ELF-1 (cell line): ENCODE data around the gene SERPINB10.

Experiments
- DNase-seq: peaks from one replicate; pipeline ENCODE4 v3.0.0-alpha.2; 2016; ENCODE audit warnings: low read depth, low spot score

Gene SERPINB10

GRCh38 chr18:63980896-63981460 is 73.2 kb downstream of the SERPINB10 start:
- no peak for DNase-seq

GRCh38 chr18:63981719-63982118 is 74.0 kb downstream of the SERPINB10 start:
- no peak for DNase-seq

- no peak for DNase-seq
Observed at GRCh38 chr18:63982361-63982760, 74.6 kb downstream of the SERPINB10 start.
